MCF 10A (cell line): Measurements from ENCODE around the gene IGBP1. TPM values are rescaled to one million over a fixed set of nuclear protein-coding genes. Genes with fewer than 3 reads are reported as not detected.

ENCODE experiments used
- BruUV-seq: library from RNA; stranded (reverse); fragments of 400-500 nt; replicated peaks from 2 replicates; lab custom pipeline; 2021; lab: Mats Ljungman, UMichigan
- CTCF ChIA-PET: fragments of 300-600 bp; sonication (Branson Sonifier 250); formaldehyde crosslinking; extraction: SDS; loops from one replicate; lab custom pipeline; 2021; ENCODE audit warnings: antibody characterized with exemption, inconsistent platforms; lab: Yijun Ruan, JAX
- POLR2A ChIA-PET: fragments of 300-600, 350-650 bp; sonication (Branson Sonifier 250); formaldehyde crosslinking; extraction: SDS; loops from one replicate; lab custom pipeline; 2020; ENCODE audit warnings: antibody characterized with exemption, inconsistent platforms; lab: Yijun Ruan, JAX
- DNase-seq: peaks from one replicate; pipeline ENCODE4 v3.0.0-alpha.2; 2018; ENCODE audit not compliant: unreplicated experiment
- H3K27ac Mint-ChIP-seq: one replicate; pipeline ENCODE4 v1.8.0; 2022; ENCODE audit warnings: mild to moderate bottlenecking, low read depth, mixed read lengths; ENCODE audit not compliant: unreplicated experiment
- H3K27me3 Mint-ChIP-seq: one replicate; pipeline ENCODE4 v1.8.0; 2022; ENCODE audit warnings: mixed read lengths; ENCODE audit not compliant: insufficient read depth, unreplicated experiment
- H3K36me3 Mint-ChIP-seq: one replicate; pipeline ENCODE4 v1.8.0; 2022; ENCODE audit warnings: mild to moderate bottlenecking, moderate library complexity, mixed read lengths; ENCODE audit not compliant: insufficient read depth, unreplicated experiment
- H3K4me1 Mint-ChIP-seq: one replicate; pipeline ENCODE4 v1.8.0; 2022; ENCODE audit warnings: mixed read lengths; ENCODE audit not compliant: insufficient read depth, unreplicated experiment
- H3K4me3 Mint-ChIP-seq: one replicate; pipeline ENCODE4 v1.8.0; 2022; ENCODE audit warnings: mild to moderate bottlenecking, moderate library complexity, mixed read lengths; ENCODE audit not compliant: unreplicated experiment
- H3K9me3 Mint-ChIP-seq: one replicate; pipeline ENCODE4 v1.8.0; 2022; ENCODE audit warnings: mixed read lengths; ENCODE audit not compliant: unreplicated experiment
- CTCF ChIP-seq: fragments of 200-600 bp; IDR thresholded peaks from one replicate; pipeline ENCODE4 v1.8.0; 2022; ENCODE audit warnings: antibody characterized with exemption, mild to moderate bottlenecking; ENCODE audit not compliant: unreplicated experiment
- intact Hi-C: fragments of 100-400 bp; cut with micrococcal nuclease; formaldehyde crosslinking; loops from 2 replicates; pipeline ENCODE4 v1.14.1; 2022
- total RNA-seq: library from RNA; stranded (reverse); gene quantifications from 2 replicates; pipeline ENCODE4 v1.2.3, GENCODE V29; 2022

IGBP1 gene
- total RNA-seq, 1 experiment from 2014 or later, result 36.3 TPM

DNA sequence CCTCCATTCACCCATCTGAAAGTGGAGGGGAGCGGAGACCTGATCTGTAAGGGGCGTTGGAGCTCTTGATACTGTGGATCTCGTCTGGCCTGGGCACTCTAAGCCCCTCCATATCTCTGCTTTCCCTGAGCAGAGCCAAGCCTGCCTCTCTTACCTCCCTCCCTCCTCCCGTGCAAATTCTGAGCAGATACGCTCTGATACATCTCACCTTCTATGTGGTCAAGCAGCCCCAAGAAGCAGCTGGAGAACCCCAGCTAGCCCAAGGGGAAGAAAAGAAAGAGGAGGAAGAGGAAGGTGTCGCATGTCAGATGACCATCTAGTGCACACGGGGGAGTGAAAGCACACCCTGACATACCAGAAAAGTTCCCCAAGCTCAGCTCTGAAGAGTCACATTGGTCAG, 42.1 kb downstream of the IGBP1 start:
- Mint-ChIP-seq H3K36me3 (no peaks in the 10 kb centered on the region), H3K9me3 (no peaks in the 10 kb centered on the region), H3K4me1 (peaks cover 6% of the 10 kb centered on the region), H3K27ac (no peak overlapping the region), H3K4me3 (no peak overlapping the region), H3K27me3 (peaks cover 29% of the 10 kb centered on the region)
- no peak for DNase-seq
- ChIA-PET POLR2A (no interaction called here), CTCF (interaction anchor here (0.7 kb wide), 1 partner anchor 41 kb away, joined by 4 read pairs; no protein-coding TSS in a partner anchor)
- TF ChIP-seq CTCF, result no peak
- intact Hi-C loops, result no loop called here
- BruUV-seq, result no TSS peak

GRCh38 chrX:70176938-70177533, 43.8 kb downstream of the IGBP1 start, which contains the start of gene DGAT2L6:
TSS of gene DGAT2L6 (plus strand) at chrX:70177483. CDS start at chrX:70177583, 100 bp downstream.
- DNase-seq, result no peak
- Mint-ChIP-seq H3K27ac (no peak within 1 kb of the TSS), H3K27me3 (peaks cover 31% of the 10 kb centered on the region), H3K9me3 (no peaks in the 10 kb centered on the region), H3K4me3 (no peak within 1 kb of the TSS), H3K4me1 (peaks cover 6% of the 10 kb centered on the region), H3K36me3 (no peaks in the 10 kb centered on the region)
- ChIA-PET POLR2A (no interaction called here), CTCF (interaction anchor here (0.7 to 1.6 kb wide), 4 partner anchors 11 to 761 kb away, joined by 3 to 6 read pairs (median 4); no protein-coding TSS in a partner anchor)
- intact Hi-C loops, result no loop called here
- no peak for TF ChIP-seq CTCF
- no TSS peak for BruUV-seq

GRCh38 chrX:70183091-70183490, 49.8 kb downstream of the IGBP1 start:
- Mint-ChIP-seq H3K36me3 (no peaks in the 10 kb centered on the region), H3K27ac (no peak overlapping the region), H3K4me3 (no peak overlapping the region), H3K9me3 (no peaks in the 10 kb centered on the region), H3K4me1 (no peaks in the 10 kb centered on the region), H3K27me3 (peaks cover 70% of the 10 kb centered on the region)
- no TSS peak for BruUV-seq
- TF ChIP-seq CTCF, result no peak
- DNase-seq, result no peak
- ChIA-PET CTCF (interaction anchor here (0.6 to 1.0 kb wide), 3 partner anchors 9 to 668 kb away, joined by 3 to 4 read pairs (median 3); no protein-coding TSS in a partner anchor), POLR2A (no interaction called here)
- intact Hi-C loops, result no loop called here

DNA sequence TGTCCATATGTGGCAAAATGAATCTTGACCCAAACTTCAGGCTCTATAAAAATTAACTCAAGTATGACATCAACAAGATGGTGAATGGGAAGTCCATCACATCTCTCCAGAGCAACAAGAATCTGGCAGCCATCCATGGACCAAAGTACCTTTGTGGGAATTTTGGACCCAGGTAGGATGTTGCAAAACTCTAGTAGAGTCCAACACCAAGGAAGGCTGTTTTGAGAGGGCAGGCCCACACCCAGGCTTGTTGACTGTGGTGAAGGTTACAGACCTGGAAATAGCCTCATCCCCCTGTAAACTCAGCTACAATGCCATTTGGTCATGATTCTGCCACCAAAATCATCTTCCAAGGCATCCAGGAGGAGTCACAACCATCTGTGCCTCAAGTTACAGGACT, 57.0 kb downstream of the IGBP1 start:
- H3K27ac Mint-ChIP-seq, result no peak overlapping the region
- peaks cover 73% of the 10 kb centered on the region for H3K27me3 Mint-ChIP-seq
- no peaks in the 10 kb centered on the region for H3K36me3 Mint-ChIP-seq
- no peak for TF ChIP-seq CTCF
- BruUV-seq, result no TSS peak
- no peaks in the 10 kb centered on the region for H3K4me1 Mint-ChIP-seq
- intact Hi-C loops, result no loop called here
- no peak overlapping the region for H3K4me3 Mint-ChIP-seq
- ChIA-PET CTCF (no interaction called here), POLR2A (no interaction called here)
- no peak for DNase-seq
- peaks cover 10% of the 10 kb centered on the region for H3K9me3 Mint-ChIP-seq
